ENCODE results near the gene SHISAL1.

- TF ChIP-seq POLR2AphosphoS5 (IDR thresholded peaks at IDR 0.05; ENCODE audit: low read depth, low read length) (no peak), POLR2A (IDR thresholded peaks at IDR 0.05; ENCODE audit: low read depth, low read length) (no peak), TAF1 (IDR thresholded peaks at IDR 0.05; ENCODE audit: borderline replicate concordance, low read depth, low read length) (no peak)
Observed at GRCh38 chr22:44244265-44244822, 68.4 kb downstream of the SHISAL1 start.
